COR-L47 (cell line): ENCODE measurements around the gene KCNQ2.
"Not testable (repeated sequence)": the region's sequence is repeated elsewhere in the genome, so short reads cannot be mapped to it uniquely, and the experiment has no call there.

ENCODE experiments used
- DNase-seq: peaks from one replicate; lab custom pipeline; 2025; lab: John Stamatoyannopoulos, UW

KCNQ2 gene

GRCh38 chr20:63490416-63490815 lies 18.0 kb upstream of the KCNQ2 start:
- no peak for DNase-seq

- no peak for DNase-seq
Measured at GRCh38 chr20:63488315-63489251, 16.1 kb upstream of the KCNQ2 start.

GRCh38 chr20:63487781-63488241 lies 15.4 kb upstream of the KCNQ2 start:
- no peak for DNase-seq

- DNase-seq: no peak
Measured at GRCh38 chr20:63487116-63487764, 14.8 kb upstream of the KCNQ2 start.

GRCh38 chr20:63486300-63486855 lies 13.9 kb upstream of the KCNQ2 start:
- no peak for DNase-seq

GRCh38 chr20:63484651-63485403 lies 12.4 kb upstream of the KCNQ2 start:
- no peak for DNase-seq

GRCh38 chr20:63484236-63484635 lies 11.8 kb upstream of the KCNQ2 start:
- DNase-seq: no peak

GRCh38 chr20:63483834-63484233 lies 11.4 kb upstream of the KCNQ2 start:
- no peak for DNase-seq

GRCh38 chr20:63482021-63482587 lies 9.6 kb upstream of the KCNQ2 start:
- no peak for DNase-seq

GRCh38 chr20:63481503-63481902 lies 9.0 kb upstream of the KCNQ2 start:
- DNase-seq: no peak

- DNase-seq: not testable (repeated sequence)
Measured at GRCh38 chr20:63479695-63480419, 7.4 kb upstream of the KCNQ2 start.

- DNase-seq: no peak
Measured at GRCh38 chr20:63478346-63479302, 6.2 kb upstream of the KCNQ2 start.

- no peak for DNase-seq
Measured at GRCh38 chr20:63477944-63478343, 5.5 kb upstream of the KCNQ2 start.

GRCh38 chr20:63477061-63477616 lies 4.7 kb upstream of the KCNQ2 start:
- DNase-seq: no peak

- no peak for DNase-seq
Measured at GRCh38 chr20:63475209-63475608, 2.8 kb upstream of the KCNQ2 start.

GRCh38 chr20:63473555-63474449 lies 1.3 kb upstream of the KCNQ2 start:
- DNase-seq: no peak

GRCh38 chr20:63472862-63473390 lies 471 bp upstream of the KCNQ2 start:
- no peak for DNase-seq

GRCh38 chr20:63471717-63471980 lies 806 bp downstream of the KCNQ2 start:
- no peak for DNase-seq
